Transverse colon (tissue), 4 donors: ENCODE results near the gene ATP5PO. TPM values are rescaled to one million over a fixed set of nuclear protein-coding genes. Genes with fewer than 3 reads are reported as not detected.

ENCODE experiments used
- DNase-seq: peaks from one replicate; pipeline ENCODE4 v3.0.0-alpha.2; 2019
- H3K27ac ChIP-seq, 4 donors: fragments of 200-600 bp; sonication (generic); 2 replicates each; pipeline ENCODE4 v1.5.1; 2016 to 2018; ENCODE audit warnings: inconsistent platforms in 4 of 4
- H3K27me3 ChIP-seq: fragments of 200-600 bp; sonication (generic); 2 replicates; pipeline ENCODE4 v1.5.1; 2017; ENCODE audit warnings: inconsistent platforms
- H3K36me3 ChIP-seq, 4 donors: fragments of 200-600 bp; sonication (generic); 2 replicates each; pipeline ENCODE4 v1.5.1; 2017 to 2019; ENCODE audit warnings: inconsistent platforms in 4 of 4
- H3K4me1 ChIP-seq, 4 donors: fragments of 200-600 bp; sonication (generic); 2 replicates each; pipeline ENCODE4 v1.5.1; 2017 to 2020; ENCODE audit warnings: inconsistent platforms in 4 of 4
- H3K4me3 ChIP-seq, 4 donors: fragments of 200-600 bp; sonication (generic); 1 replicate in 1 of 4; 2 replicates in 3 of 4; pipeline versions ENCODE4 v1.5.1 to v1.6.1; 2017 to 2019; ENCODE audit warnings: inconsistent platforms in 4 of 4
- H3K9me3 ChIP-seq, 2 donors: fragments of 200-600 bp; sonication (generic); 2 replicates each; pipeline ENCODE4 v1.5.1; 2017 to 2019; ENCODE audit warnings: inconsistent platforms in 2 of 2
- CTCF ChIP-seq, 5 experiments: fragments of 200-600 bp in 3 of 5; fragments of 450-650 bp in 2 of 5; sonication (generic) in 3 of 5; IDR thresholded peaks; 1 replicate in 2 of 5; 2 replicates in 3 of 5; pipeline ENCODE4 v1.5.1; 2016 to 2017; ENCODE audit warnings: antibody characterized with exemption in 5 of 5, inconsistent platforms in 3 of 5, mild to moderate bottlenecking in 2 of 5, moderate library complexity in 1 of 5
- EP300 ChIP-seq: sonication (generic); formaldehyde crosslinking; IDR thresholded peaks from one replicate; pipeline ENCODE4 v1.6.1; 2017; ENCODE audit warnings: antibody characterized with exemption, low read depth
- POLR2A ChIP-seq: fragments of 450-650 bp; IDR thresholded peaks from one replicate; pipeline ENCODE4 v1.6.1; 2016; ENCODE audit warnings: antibody characterized with exemption, mild to moderate bottlenecking, moderate library complexity
- POLR2AphosphoS5 ChIP-seq, 3 donors: sonication (generic); formaldehyde crosslinking; IDR thresholded peaks; one replicate each; pipeline ENCODE4 v1.6.1; 2016; ENCODE audit warnings: antibody characterized with exemption in 3 of 3
- WGBS, 2 donors: methylation state at CpG; one replicate each; pipeline ENCODE4 v1.1.5; 2018; ENCODE audit warnings: low coverage in 1 of 2; 5-methylcytosine and 5-hydroxymethylcytosine counted together
- in situ Hi-C, 4 donors: fragments of 200-750 bp; cut with MboI; loops; one replicate each; pipeline versions ENCODE4 v1.15.0 to v1.15.1; 2017; ENCODE audit warnings: low sequenced_read_pairs in 3 of 4, low pct_ligation_motif_present in 1 of 4, low pct_unique_long_range_greater_than_20kb in 1 of 4
- intact Hi-C: fragments of 100-400 bp; cut with DNase I; formaldehyde crosslinking; loops from one replicate; pipeline ENCODE4 v1.15.1; 2023; ENCODE audit warnings: low total_unique reads
- total RNA-seq, 4 donors: library from RNA; depleted of rRNA; stranded (reverse); fragments of >200 nt; gene quantifications; one replicate each; pipeline ENCODE4 v1.1.0, GENCODE V29; 2016

The ATP5PO gene
- total RNA-seq, 4 donors from 2014 or later: 65.1 to 375 (median 193) TPM

GRCh38 chr21:33951276-33952178, 35.9 kb upstream of the ATP5PO start:
- Histone ChIP-seq H3K36me3 (no peaks in the 10 kb centered on the region), H3K4me1 (peaks cover 16 to 28% (median 23%) of the 10 kb centered on the region in 4 donors), H3K27me3 (no peaks in the 10 kb centered on the region), H3K9me3 (no peaks in the 10 kb centered on the region), H3K4me3 (no peak overlapping the region), H3K27ac (peak overlapping the region; percentile 17 to 59 (median 50))
- DNase-seq: no peak
- intact Hi-C loops (no loop called here), in situ Hi-C loops (no loop called here)
- 60 to 82% methylated on average over 3 to 8 of the region's 8 CpGs for WGBS, 2 donors
- TF ChIP-seq CTCF (IDR thresholded peaks at IDR 0.05) (no peak), POLR2AphosphoS5 (IDR thresholded peaks at IDR 0.05) (no peak)

GRCh38 chr21:33950431-33951079, 35.0 kb upstream of the ATP5PO start:
- TF ChIP-seq POLR2A: no peak
- no peak for TF ChIP-seq EP300
- TF ChIP-seq CTCF (IDR thresholded peaks at IDR 0.05): no peak
- TF ChIP-seq POLR2AphosphoS5 (IDR thresholded peaks at IDR 0.05): no peak
- 80 to 82% methylated on average over 8 to 10 of the region's 10 CpGs for WGBS, 2 donors
- peak overlapping the region; percentile 75 to 90 (median 84) for H3K27ac ChIP-seq

DNA sequence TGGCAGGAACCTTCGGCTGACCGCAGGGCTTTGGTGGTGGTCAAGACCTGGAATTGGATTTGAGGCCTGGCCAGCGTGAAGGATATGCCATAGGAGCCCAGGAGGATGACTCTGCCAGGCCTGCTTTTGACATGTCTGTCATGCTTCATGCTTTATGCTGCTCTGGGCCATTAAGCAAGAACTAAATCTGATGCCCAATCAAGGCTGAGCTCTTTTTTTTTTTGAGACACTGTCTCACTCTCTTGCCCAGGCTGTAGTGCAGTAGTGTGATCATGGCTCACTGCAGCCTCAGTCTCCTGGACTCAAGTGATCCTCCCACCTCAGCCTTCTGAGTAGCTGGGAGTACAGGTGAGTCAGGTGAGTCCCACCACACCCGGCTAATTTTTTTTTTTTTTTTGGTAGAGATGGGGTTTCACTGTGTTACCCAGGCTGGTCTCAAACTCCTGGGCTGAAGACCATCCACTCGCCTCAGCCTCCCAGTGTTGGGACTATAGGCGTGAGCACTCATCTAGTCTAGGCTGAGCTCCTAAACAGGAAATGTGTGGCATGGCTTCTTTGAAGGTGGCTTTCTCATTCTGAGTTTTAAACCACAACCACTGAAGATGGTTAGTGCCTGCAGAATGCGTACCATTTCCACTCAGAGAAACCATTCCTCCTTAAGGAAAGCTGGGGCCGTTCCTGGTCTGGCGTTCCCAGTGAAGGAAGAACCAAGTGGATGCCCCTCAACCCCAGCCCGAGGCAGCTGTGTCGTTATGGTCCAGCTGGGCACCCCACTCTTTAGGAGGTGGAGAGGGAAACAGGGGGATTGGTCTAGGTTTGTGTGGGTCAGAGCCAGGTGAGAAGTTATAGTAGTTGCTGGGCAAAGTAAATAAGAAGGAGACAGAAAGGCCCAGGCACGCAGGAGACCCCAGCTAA, 34.2 kb upstream of the ATP5PO start:
- in situ Hi-C loops: loop anchor here in 1 of 4 donors (25.0 kb wide), 1 partner anchor 263 kb away; no protein-coding TSS in a partner anchor
- Histone ChIP-seq H3K4me3 (no peak overlapping the region), H3K9me3 (no peaks in the 10 kb centered on the region), H3K27ac (peak overlapping the region; percentile 75 to 90 (median 84)), H3K36me3 (no peaks in the 10 kb centered on the region), H3K27me3 (no peaks in the 10 kb centered on the region), H3K4me1 (peaks cover 16 to 28% (median 23%) of the 10 kb centered on the region in 4 donors)
- 59 to 77% methylated on average over 3 to 12 of the region's 12 CpGs for WGBS, 2 donors
- TF ChIP-seq CTCF (IDR thresholded peaks at IDR 0.05) (no peak), POLR2A (no peak), EP300 (no peak), POLR2AphosphoS5 (IDR thresholded peaks at IDR 0.05) (no peak)
- no peak for DNase-seq
- intact Hi-C loops: no loop called here

More at GRCh38 chr21:33950431-33951079, 35.0 kb upstream of the ATP5PO start:
- DNase-seq: no peak
- H3K36me3 ChIP-seq: no peaks in the 10 kb centered on the region
- in situ Hi-C loops: no loop called here
- no peaks in the 10 kb centered on the region for H3K27me3 ChIP-seq
- intact Hi-C loops: no loop called here
- no peak overlapping the region for H3K4me3 ChIP-seq
- no peaks in the 10 kb centered on the region for H3K9me3 ChIP-seq
- peaks cover 16 to 28% (median 23%) of the 10 kb centered on the region in 4 donors for H3K4me1 ChIP-seq
